Neural cell (in vitro differentiated cells): ENCODE measurements around the gene COMTD1. TPM values are rescaled to one million over a fixed set of nuclear protein-coding genes. Genes with fewer than 3 reads are reported as not detected.

ENCODE experiments used
- H2AFZ ChIP-seq: fragments of 200-600, 300-800 bp; sonication (generic), shearing (Covaris generic); 2 replicates; pipeline ENCODE4 v1.6.0; 2014; ENCODE audit warnings: low read depth, mild to moderate bottlenecking, antibody characterized with exemption, low read length, moderate library complexity
- H3F3A ChIP-seq: fragments of 200-600 bp; shearing (Covaris generic); 2 replicates; pipeline ENCODE4 v1.6.1; 2016; ENCODE audit warnings: mild to moderate bottlenecking, moderate library complexity, mixed read lengths, antibody characterized with exemption, low read length; ENCODE audit not compliant: insufficient read depth, poor library complexity, severe bottlenecking
- H3K27ac ChIP-seq: fragments of 200-600, 300-800 bp; sonication (generic), shearing (Covaris generic); 2 replicates; pipeline ENCODE4 v1.5.1; 2014; ENCODE audit warnings: mild to moderate bottlenecking, low read length, moderate library complexity
- H3K27me3 ChIP-seq: fragments of 300-800, 200-600 bp; sonication (generic), shearing (Covaris generic); 2 replicates; pipeline ENCODE4 v1.6.0; 2014; ENCODE audit warnings: mild to moderate bottlenecking, low read depth, low read length, moderate library complexity; ENCODE audit not compliant: insufficient read depth
- H3K36me3 ChIP-seq: fragments of 300-800, 200-600 bp; sonication (generic), shearing (Covaris generic); 2 replicates; pipeline ENCODE4 v1.5.1; 2014; ENCODE audit warnings: mild to moderate bottlenecking, antibody characterized with exemption, low read length, moderate library complexity; ENCODE audit not compliant: insufficient read depth
- H3K4me2 ChIP-seq: fragments of 300-800, 200-600 bp; sonication (generic), shearing (Covaris generic); 2 replicates; pipeline ENCODE4 v1.6.0; 2014; ENCODE audit warnings: mild to moderate bottlenecking, low read length
- H3K4me3 ChIP-seq: fragments of 300-800, 200-600 bp; sonication (generic), shearing (Covaris generic); 2 replicates; pipeline ENCODE4 v1.5.1; 2014; ENCODE audit warnings: mild to moderate bottlenecking, low read length, moderate library complexity
- H3K79me2 ChIP-seq: fragments of 200-600 bp; shearing (Covaris generic); replicated peaks from 2 replicates; pipeline ENCODE4 v1.6.0; 2014; ENCODE audit warnings: mild to moderate bottlenecking, low read length, moderate library complexity; ENCODE audit not compliant: insufficient read depth
- H3K9ac ChIP-seq: fragments of 300-800, 200-600 bp; sonication (generic), shearing (Covaris generic); 2 replicates; pipeline ENCODE4 v1.6.1; 2016; ENCODE audit warnings: mild to moderate bottlenecking, low read length, mixed read lengths
- H3K9me2 ChIP-seq: fragments of 200-600 bp; shearing (Covaris generic); 2 replicates; pipeline ENCODE4 v1.6.1; 2016; ENCODE audit warnings: mild to moderate bottlenecking, low read length, mixed read lengths; ENCODE audit not compliant: insufficient read depth
- H3K9me3 ChIP-seq: fragments of 200-600, 300-800 bp; sonication (generic), shearing (Covaris generic); 2 replicates; pipeline ENCODE4 v1.6.1; 2016; ENCODE audit warnings: mild to moderate bottlenecking, mixed run types, low read length, moderate library complexity, mixed read lengths
- H4K20me1 ChIP-seq: fragments of 200-600 bp; shearing (Covaris generic); 2 replicates; pipeline ENCODE4 v1.6.1; 2016; ENCODE audit warnings: mild to moderate bottlenecking, mixed run types; ENCODE audit not compliant: insufficient read depth
- CTCF ChIP-seq: fragments of 450-650 bp; IDR thresholded peaks from 2 replicates; pipeline ENCODE4 v1.5.1; 2014; ENCODE audit warnings: antibody characterized with exemption, mild to moderate bottlenecking, moderate library complexity; ENCODE audit not compliant: poor library complexity, severe bottlenecking
- EP300 ChIP-seq: fragments of 450-650 bp; conservative IDR thresholded peaks from 2 replicates; pipeline ENCODE4 v1.6.1; 2014; ENCODE audit warnings: antibody characterized with exemption, mild to moderate bottlenecking, moderate library complexity; ENCODE audit not compliant: poor library complexity, severe bottlenecking
- EZH2 ChIP-seq: fragments of 200-600, 300-800 bp; shearing (Covaris generic), sonication (generic); IDR thresholded peaks from 2 replicates; pipeline ENCODE4 v1.6.1; 2014; ENCODE audit warnings: antibody characterized with exemption, low read length, borderline replicate concordance, mild to moderate bottlenecking; ENCODE audit not compliant: insufficient read depth, poor library complexity, severe bottlenecking
- MXI1 ChIP-seq: fragments of 450-650 bp; conservative IDR thresholded peaks from 2 replicates; pipeline ENCODE4 v1.6.1; 2014; ENCODE audit warnings: antibody characterized with exemption, mild to moderate bottlenecking; ENCODE audit not compliant: poor library complexity, severe bottlenecking
- POLR2AphosphoS5 ChIP-seq: IDR thresholded peaks from 2 replicates; pipeline ENCODE4 v1.6.1; 2012
- RAD21 ChIP-seq: fragments of 450-650 bp; conservative IDR thresholded peaks from 2 replicates; pipeline ENCODE4 v1.6.1; 2014; ENCODE audit warnings: antibody characterized with exemption, mild to moderate bottlenecking, moderate library complexity
- SMC3 ChIP-seq: fragments of 450-650 bp; conservative IDR thresholded peaks from 2 replicates; pipeline ENCODE4 v1.6.1; 2014; ENCODE audit warnings: antibody characterized with exemption, mild to moderate bottlenecking, moderate library complexity; ENCODE audit not compliant: poor library complexity
- TAF1 ChIP-seq: IDR thresholded peaks from 2 replicates; pipeline ENCODE4 v1.6.1; 2012; ENCODE audit warnings: low read depth
- polyA plus RNA-seq: library from polyadenylated mRNA; depleted of rRNA; stranded (reverse); fragments of >200 nt; gene quantifications from 2 replicates; pipeline ENCODE4 v1.2.3, GENCODE V29; 2014
- TF ChIP-seq, protein P1 (sequence below): IDR thresholded peaks from 2 replicates; pipeline ENCODE4 v1.6.1; 2012; ENCODE audit warnings: borderline replicate concordance

The COMTD1 gene
- polyA plus RNA-seq, 1 donor from 2014 or later, result 51.4 TPM

- H3F3A ChIP-seq, result no peaks in the 10 kb centered on the region
- no peaks in the 10 kb centered on the region for H4K20me1 ChIP-seq
- no peak for TF ChIP-seq EZH2
- no peak for TF ChIP-seq MXI1
- no peak for TF ChIP-seq SMC3
- TF ChIP-seq TAF1, result no peak
- TF ChIP-seq, protein P1, sequence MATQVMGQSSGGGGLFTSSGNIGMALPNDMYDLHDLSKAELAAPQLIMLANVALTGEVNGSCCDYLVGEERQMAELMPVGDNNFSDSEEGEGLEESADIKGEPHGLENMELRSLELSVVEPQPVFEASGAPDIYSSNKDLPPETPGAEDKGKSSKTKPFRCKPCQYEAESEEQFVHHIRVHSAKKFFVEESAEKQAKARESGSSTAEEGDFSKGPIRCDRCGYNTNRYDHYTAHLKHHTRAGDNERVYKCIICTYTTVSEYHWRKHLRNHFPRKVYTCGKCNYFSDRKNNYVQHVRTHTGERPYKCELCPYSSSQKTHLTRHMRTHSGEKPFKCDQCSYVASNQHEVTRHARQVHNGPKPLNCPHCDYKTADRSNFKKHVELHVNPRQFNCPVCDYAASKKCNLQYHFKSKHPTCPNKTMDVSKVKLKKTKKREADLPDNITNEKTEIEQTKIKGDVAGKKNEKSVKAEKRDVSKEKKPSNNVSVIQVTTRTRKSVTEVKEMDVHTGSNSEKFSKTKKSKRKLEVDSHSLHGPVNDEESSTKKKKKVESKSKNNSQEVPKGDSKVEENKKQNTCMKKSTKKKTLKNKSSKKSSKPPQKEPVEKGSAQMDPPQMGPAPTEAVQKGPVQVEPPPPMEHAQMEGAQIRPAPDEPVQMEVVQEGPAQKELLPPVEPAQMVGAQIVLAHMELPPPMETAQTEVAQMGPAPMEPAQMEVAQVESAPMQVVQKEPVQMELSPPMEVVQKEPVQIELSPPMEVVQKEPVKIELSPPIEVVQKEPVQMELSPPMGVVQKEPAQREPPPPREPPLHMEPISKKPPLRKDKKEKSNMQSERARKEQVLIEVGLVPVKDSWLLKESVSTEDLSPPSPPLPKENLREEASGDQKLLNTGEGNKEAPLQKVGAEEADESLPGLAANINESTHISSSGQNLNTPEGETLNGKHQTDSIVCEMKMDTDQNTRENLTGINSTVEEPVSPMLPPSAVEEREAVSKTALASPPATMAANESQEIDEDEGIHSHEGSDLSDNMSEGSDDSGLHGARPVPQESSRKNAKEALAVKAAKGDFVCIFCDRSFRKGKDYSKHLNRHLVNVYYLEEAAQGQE, result no peak
- no peak for TF ChIP-seq CTCF
- no peak for TF ChIP-seq RAD21
- TF ChIP-seq POLR2AphosphoS5, result no peak
- TF ChIP-seq EP300, result no peak
- H3K36me3 ChIP-seq, result no peaks in the 10 kb centered on the region
- peak overlapping the region; percentile 69 for H3K9ac ChIP-seq
- H2AFZ ChIP-seq, result no peak overlapping the region
- H3K4me3 ChIP-seq, result peak overlapping the region; percentile 82
- no peaks in the 10 kb centered on the region for H3K79me2 ChIP-seq
- no peaks in the 10 kb centered on the region for H3K9me2 ChIP-seq
- no peak overlapping the region for H3K27ac ChIP-seq
- no peaks in the 10 kb centered on the region for H3K9me3 ChIP-seq
- H3K4me2 ChIP-seq, result peak overlapping the region; percentile 65
- peaks cover 9% of the 10 kb centered on the region for H3K27me3 ChIP-seq
These were observed 928 bp downstream of the COMTD1 start for GRCh38 chr10:75234683-75235374.

DNA sequence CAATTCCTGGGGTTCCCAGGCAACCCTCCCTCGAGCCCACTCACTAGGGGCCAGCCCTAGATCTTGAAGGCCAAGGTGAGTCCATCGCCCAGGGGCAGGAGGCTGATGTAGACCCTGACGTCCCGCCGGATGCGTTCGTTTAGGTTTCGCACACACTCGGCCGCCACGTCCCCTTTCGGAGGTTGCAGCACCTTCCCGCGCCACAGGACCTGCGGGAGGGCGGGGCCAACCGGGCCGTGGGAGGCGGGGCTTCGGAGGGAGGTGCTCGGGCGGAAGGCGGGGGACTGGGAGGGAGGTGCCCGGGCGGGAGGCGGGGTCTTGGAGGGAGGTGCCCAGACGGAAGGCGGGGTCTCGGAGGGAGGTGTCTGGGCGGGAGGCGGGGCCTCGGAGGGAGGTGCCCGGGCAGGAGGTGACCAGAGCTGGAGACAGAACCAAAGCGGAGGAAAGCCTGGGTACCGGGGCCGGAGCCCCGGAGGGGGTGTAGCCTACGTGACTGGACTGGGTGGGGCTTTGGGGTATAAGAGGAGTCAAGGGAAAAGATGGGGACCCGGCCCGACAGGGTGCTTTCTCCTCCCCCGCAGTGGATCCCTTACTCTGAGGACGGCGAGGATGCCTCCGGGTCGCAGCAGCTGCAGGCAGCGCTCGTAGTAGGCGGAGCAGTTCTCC lies 1.6 kb downstream of the COMTD1 start:
- no peaks in the 10 kb centered on the region for H3F3A ChIP-seq
- H3K4me3 ChIP-seq, result peak overlapping the region; percentile 82
- no peaks in the 10 kb centered on the region for H3K36me3 ChIP-seq
- no peak overlapping the region for H3K4me2 ChIP-seq
- H3K9me3 ChIP-seq, result no peaks in the 10 kb centered on the region
- H2AFZ ChIP-seq, result no peak overlapping the region
- H3K9ac ChIP-seq, result peak overlapping the region; percentile 69
- no peaks in the 10 kb centered on the region for H3K9me2 ChIP-seq
- H3K27me3 ChIP-seq, result peaks cover 9% of the 10 kb centered on the region
- no peak overlapping the region for H3K27ac ChIP-seq
- TF ChIP-seq SMC3, result no peak
- TF ChIP-seq, protein P1, result no peak
- TF ChIP-seq POLR2AphosphoS5, result no peak
- no peak for TF ChIP-seq MXI1
- no peak for TF ChIP-seq EP300
- no peak for TF ChIP-seq EZH2
- TF ChIP-seq TAF1, result no peak
- TF ChIP-seq RAD21, result no peak
- TF ChIP-seq CTCF, result no peak
- H3K79me2 ChIP-seq, result no peaks in the 10 kb centered on the region
- H4K20me1 ChIP-seq, result no peaks in the 10 kb centered on the region
